ENCODE results near the gene CAMSAP1. TPM values are rescaled to one million over a fixed set of nuclear protein-coding genes. Genes with fewer than 3 reads are reported as not detected.

The CAMSAP1 gene
- total and polyA plus RNA-seq, 9 of the 15 experiments (the other 6 are each of a cell fraction or from before 2014, with no cell fraction given): 1.5 to 28.8 (median 14.3) TPM

DNA sequence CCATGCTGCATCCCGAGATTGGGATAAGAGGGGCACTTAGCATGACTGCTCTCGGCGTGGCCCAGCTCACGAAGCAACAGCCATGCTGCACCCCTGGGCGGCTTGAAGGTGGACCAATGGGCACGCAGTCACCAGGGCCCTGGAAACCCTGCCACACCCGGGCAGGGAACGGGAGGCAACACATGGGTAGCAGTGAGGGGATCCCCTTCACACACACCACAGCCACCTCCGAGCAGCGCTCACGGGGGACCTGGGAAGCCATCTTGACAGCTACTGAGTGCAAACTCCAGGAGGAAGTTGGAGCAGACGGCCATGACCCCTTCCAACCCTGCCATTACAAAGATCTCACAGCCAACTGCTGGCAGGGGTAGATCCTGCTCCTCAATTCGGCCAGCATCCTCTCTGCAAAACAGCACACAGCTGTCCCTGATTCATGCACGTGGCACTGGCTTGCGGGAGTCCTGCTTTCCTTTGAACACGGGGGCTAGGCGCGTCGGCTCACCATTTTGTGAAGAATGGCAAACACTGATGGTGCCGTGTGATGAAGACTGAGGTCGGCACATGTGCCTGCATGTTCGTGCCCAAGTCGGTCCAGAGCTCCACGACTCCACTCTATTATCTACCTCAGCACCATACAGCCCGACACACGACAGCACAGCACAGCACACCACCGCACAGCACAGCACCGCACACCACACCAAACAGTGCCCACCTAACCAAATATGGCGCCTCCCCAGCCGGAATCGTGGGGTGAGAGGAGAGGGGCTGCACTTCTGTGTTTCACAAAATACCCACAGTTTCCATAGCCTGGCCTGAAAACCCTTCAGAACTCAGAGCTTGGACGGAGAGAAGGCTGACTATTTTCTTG, 48.8 kb upstream of the CAMSAP1 start (continued):
- peak in 1 of 2 experiments; percentile 32 for TF ChIP-seq E2F6 (IDR thresholded peaks at IDR 0.05; ENCODE audit: borderline replicate concordance in 1 of 2, extremely low read depth in 1 of 2, insufficient read depth in 1 of 2, insufficient read length in 1 of 2, low read depth in 1 of 2, low read length in 1 of 2, poor library complexity in 1 of 2, severe bottlenecking in 1 of 2)
- TF ChIP-seq SNIP1 (IDR thresholded peaks at IDR 0.05; ENCODE audit: low read depth): no peak
- TF ChIP-seq MYC (IDR thresholded peaks at IDR 0.05; ENCODE audit: low read depth, low read length): peak; percentile 51
- TF ChIP-seq MYC (CRISPR knock-in tag; IDR thresholded peaks at IDR 0.05; ENCODE audit: borderline replicate concordance, low read depth): no peak
- TF ChIP-seq ZBTB1 (CRISPR knock-in tag; IDR thresholded peaks at IDR 0.05; ENCODE audit: borderline replicate concordance, low read depth): 0 out of 2 replicates have a peak, but pooled peaks have one; percentile 11
- 0 out of 2 replicates have a peak, but pooled peaks have one; percentile 48 for TF ChIP-seq ZNF77 (CRISPR knock-in tag; IDR thresholded peaks at IDR 0.05)

GRCh38 chr9:135952664-135953206, 45.4 kb upstream of the CAMSAP1 start:
- peaks cover 14% of the 10 kb centered on the region; the same call in 1 of the 2 replicates for H4K20me1 ChIP-seq (replicated peaks; ENCODE audit: control insufficient read depth, insufficient read depth, low read length)
- intact Hi-C loops (cut with micrococcal nuclease): loop anchor here (5.0 kb wide), 1 partner anchor 45 kb away; the partner anchor contains the start of gene CAMSAP1
- H3K4me2 ChIP-seq (ENCODE audit: insufficient read depth, low read length): peak overlapping the region; percentile 77
- peak overlapping the region; percentile 39 to 66; a peak in 2 of 4 replicates for H3K9ac ChIP-seq (ENCODE audit: insufficient read depth in 1 of 2, low read depth in 2 of 2, low read length in 2 of 2)
- no peak overlapping the region for H3K4me3 ChIP-seq
- H3K4me1 ChIP-seq (replicated peaks in 1 of 2; ENCODE audit: control insufficient read depth in 2 of 2, insufficient read depth in 2 of 2, low read length in 2 of 2): peaks cover 73 to 84% of the 10 kb centered on the region in 2 experiments
- peak overlapping the region; percentile 91 for H3K27ac ChIP-seq (ENCODE audit: extremely low read depth, low read depth, low read length)
- CTCF ChIA-PET (ENCODE audit: low intra/inter-chr PET ratio): no interaction called here
- FAIRE-seq (peak; percentile 55), DNase-seq (ENCODE audit: extremely low read depth in 1 of 4, low spot score in 3 of 4) (peak in 3 of 4 experiments; percentile 19 to 69 (median 56)), ATAC-seq (peak; percentile 58)
- H2AFZ ChIP-seq (ENCODE audit: low read depth, low read length): no peak overlapping the region
- peaks cover 92% of the 10 kb centered on the region for H3K79me2 ChIP-seq (ENCODE audit: control insufficient read depth, insufficient read depth, low read length)
- H3K36me3 ChIP-seq (ENCODE audit: control insufficient read depth, insufficient read depth, low read length): peaks cover 92% of the 10 kb centered on the region
- in situ Hi-C loops (cut with MboI): no loop called here
- H3K9me3 ChIP-seq (replicated peaks; ENCODE audit: control insufficient read depth, insufficient read depth, low read depth, low read length): no peaks in the 10 kb centered on the region
- 30% methylated on average over 19 of the region's 22 CpGs for WGBS (ENCODE audit: insufficient coverage, low coverage, missing lambda C conversion rate)
- H3K27me3 ChIP-seq (ENCODE audit: control insufficient read depth in 2 of 2, insufficient read depth in 2 of 2, low read length in 2 of 2): no peaks in the 10 kb centered on the region
- no peaks in the 10 kb centered on the region for H3K9me1 ChIP-seq (ENCODE audit: control insufficient read depth, insufficient read depth, low read length)
- POLR2A ChIA-PET: interaction anchor here (0.8 to 2.0 kb wide), 7 partner anchors 8 to 154 kb away, joined by 3 to 10 read pairs (median 4); partner anchors contain the start of gene UBAC1
- TSS peak; percentile 29 for BruUV-seq (replicated peaks)
- no peak for TF ChIP-seq HMBOX1 (IDR thresholded peaks at IDR 0.05)
- TF ChIP-seq, protein P1, sequence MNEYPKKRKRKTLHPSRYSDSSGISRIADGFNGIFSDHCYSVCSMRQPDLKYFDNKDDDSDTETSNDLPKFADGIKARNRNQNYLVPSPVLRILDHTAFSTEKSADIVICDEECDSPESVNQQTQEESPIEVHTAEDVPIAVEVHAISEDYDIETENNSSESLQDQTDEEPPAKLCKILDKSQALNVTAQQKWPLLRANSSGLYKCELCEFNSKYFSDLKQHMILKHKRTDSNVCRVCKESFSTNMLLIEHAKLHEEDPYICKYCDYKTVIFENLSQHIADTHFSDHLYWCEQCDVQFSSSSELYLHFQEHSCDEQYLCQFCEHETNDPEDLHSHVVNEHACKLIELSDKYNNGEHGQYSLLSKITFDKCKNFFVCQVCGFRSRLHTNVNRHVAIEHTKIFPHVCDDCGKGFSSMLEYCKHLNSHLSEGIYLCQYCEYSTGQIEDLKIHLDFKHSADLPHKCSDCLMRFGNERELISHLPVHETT (CRISPR knock-in tag; conservative IDR thresholded peaks at IDR 0.05 in 1 of 2, IDR thresholded peaks at IDR 0.05 in 1 of 2): no peak
- no peak for TF ChIP-seq ZNF436 (CRISPR knock-in tag; IDR thresholded peaks at IDR 0.05)
- no peak for TF ChIP-seq ZNF41 (CRISPR knock-in tag; conservative IDR thresholded peaks at IDR 0.05)
- 0 out of 2 replicates have a peak, but pooled peaks have one; percentile 48 for TF ChIP-seq FOXP1 (CRISPR knock-in tag; IDR thresholded peaks at IDR 0.05)
- no peak for TF ChIP-seq CREB5 (CRISPR knock-in tag; IDR thresholded peaks at IDR 0.05)
- TF ChIP-seq CBX1 (IDR thresholded peaks at IDR 0.05; ENCODE audit: low read depth): peak; percentile 20; the same call in 1 of the 2 replicates
